Non-pigmented ciliary epithelial cell (primary cell): Measurements from ENCODE around the gene SMIM14.

ENCODE experiments used
- DNase-seq: peaks from one replicate; pipeline ENCODE4 v3.0.0-alpha.2; 2010; ENCODE audit warnings: low read depth

The SMIM14 gene

GRCh38 chr4:39497909-39498726, 140.5 kb downstream of the SMIM14 start:
- DNase-seq, result no peak
